ENCODE measurements around the gene ENTPD3. TPM values are rescaled to one million over a fixed set of nuclear protein-coding genes. Genes with fewer than 3 reads are reported as not detected.
A peak's percentile ranks its signal among the peaks of the same experiment; 100 is the strongest.

ENTPD3 gene
- total and polyA plus RNA-seq, 2 of the 13 experiments (the other 11 are each of a cell fraction or from before 2014, with no cell fraction given), result 0.07 TPM; not detected in 1

- H3K27ac ChIP-seq (ENCODE audit: extremely low read length, insufficient read depth, low read length), result peak overlapping the region; percentile 86
- H3K36me3 ChIP-seq (replicated peaks in 1 of 2; ENCODE audit: control insufficient read depth in 1 of 2, insufficient read depth in 2 of 2, low read length in 2 of 2), result no peaks in the 10 kb centered on the region
- WGBS (ENCODE audit: low lambda C conversion rate), result 65% methylated on average over 1 of the region's 1 CpG
- no peak for ATAC-seq
- no peaks in the 10 kb centered on the region; a peak in 1 of 5 replicates for H3K27me3 ChIP-seq (ENCODE audit: control insufficient read depth in 1 of 2, insufficient read depth in 2 of 2, low read length in 2 of 2)
- peak overlapping the region; percentile 80 for H3K9ac ChIP-seq (ENCODE audit: insufficient read depth, low read depth, low read length)
- ChIA-PET POLR2A (interaction anchor here (0.8 to 2.6 kb wide), 7 partner anchors 13 to 73 kb away, joined by 3 to 20 read pairs (median 5); partner anchors contain the start of genes ZNF619, ZNF620 and ZNF621), CTCF (ENCODE audit: low intra/inter-chr PET ratio, low total read pairs) (no interaction called here)
- H3K9me3 ChIP-seq (ENCODE audit: low read length), result no peaks in the 10 kb centered on the region
- no peaks in the 10 kb centered on the region for H4K20me1 ChIP-seq (ENCODE audit: insufficient read depth, low read length)
- DNase-seq (ENCODE audit: low spot score), result no peak
- H3K4me3 ChIP-seq (replicated peaks in 1 of 3; ENCODE audit: insufficient read depth in 1 of 3, low read depth in 2 of 3, low read length in 3 of 3), result peak overlapping the region; percentile 65 to 86 (median 79)
- in situ Hi-C loops (cut with HindIII; ENCODE audit: extremely low pct_ligation_motif_present, low pct_unique_long_range_greater_than_20kb), result loop anchor here (10.0 kb wide), 1 partner anchor 137 kb away; no protein-coding TSS in a partner anchor
- FAIRE-seq, result no peak
- intact Hi-C loops (cut with micrococcal nuclease; ENCODE audit: unreplicated experiment), result loop anchor here (2.0 to 10.0 kb wide), 2 partner anchors 123 to 653 kb away; no protein-coding TSS in a partner anchor
- no peak overlapping the region for H2AFZ ChIP-seq (ENCODE audit: low read length)
- H3K4me2 ChIP-seq (ENCODE audit: low read depth, low read length), result peak overlapping the region; percentile 91
- no TSS peak for BruUV-seq (replicated peaks)
- peaks cover 3% of the 10 kb centered on the region for H3K79me2 ChIP-seq (ENCODE audit: insufficient read depth, low read length)
- peaks cover 41% of the 10 kb centered on the region for H3K4me1 ChIP-seq (ENCODE audit: insufficient read depth, low read length)
- TF ChIP-seq FOXP1 (IDR thresholded peaks at IDR 0.05) (no peak), FOXP1 (CRISPR knock-in tag; IDR thresholded peaks at IDR 0.05) (no peak), ZNF629 (CRISPR knock-in tag; conservative IDR thresholded peaks at IDR 0.05) (0 out of 2 replicates have a peak, but pooled peaks have one; percentile 22), ZEB1 (IDR thresholded peaks at IDR 0.05; ENCODE audit: insufficient replicate concordance, low read depth) (no peak), ZNF432 (CRISPR knock-in tag; IDR thresholded peaks at IDR 0.05; ENCODE audit: borderline replicate concordance) (no peak), KLF15 (CRISPR knock-in tag; IDR thresholded peaks at IDR 0.05; ENCODE audit: borderline replicate concordance) (no peak), JUN (CRISPR knock-in tag; IDR thresholded peaks at IDR 0.05) (no peak), HBP1 (CRISPR knock-in tag; IDR thresholded peaks at IDR 0.05; ENCODE audit: low read depth) (no peak), MAFK (conservative IDR thresholded peaks at IDR 0.05 in 1 of 2, IDR thresholded peaks at IDR 0.05 in 1 of 2; ENCODE audit: low read length in 2 of 2) (peak; percentile 7 to 34; a peak in 1 of 4 replicates), ATAD3A (CRISPR knock-in tag; IDR thresholded peaks at IDR 0.05) (no peak), MLXIP (CRISPR knock-in tag; IDR thresholded peaks at IDR 0.05; ENCODE audit: borderline replicate concordance) (no peak), AKNA (CRISPR knock-in tag; IDR thresholded peaks at IDR 0.05; ENCODE audit: borderline replicate concordance) (no peak), MBNL3 (CRISPR knock-in tag; conservative IDR thresholded peaks at IDR 0.05) (no peak), MBD4 (IDR thresholded peaks at IDR 0.05; ENCODE audit: borderline replicate concordance, low read length) (peak; percentile 41; the same call in 1 of the 2 replicates), ZFP37 (CRISPR knock-in tag; IDR thresholded peaks at IDR 0.05; ENCODE audit: borderline replicate concordance) (no peak)
Measured at GRCh38 chr3:40452057-40452456, 65.1 kb downstream of the ENTPD3 start.
